Heart right ventricle (tissue), 16 donors: Measurements from ENCODE around the gene CCDC160. TPM values are rescaled to one million over a fixed set of nuclear protein-coding genes. Genes with fewer than 3 reads are reported as not detected.

Experiments used
- ATAC-seq, 8 donors: fragments of 200-7000 bp; cut with Tn5 transposase; one replicate each; pipeline ENCODE4 v1.9.1; 2020; ENCODE audit warnings: mild to moderate bottlenecking in 8 of 8, moderate library complexity in 8 of 8, moderate number of reproducible peaks in 1 of 8
- DNase-seq, 2 donors: peaks; one replicate each; pipeline ENCODE4 v3.0.0-alpha.2; 2020
- H3K27ac ChIP-seq, 10 donors: fragments of 200-600 bp; sonication (generic) in 2 of 10; one replicate each; pipeline versions ENCODE4 v1.5.0 to v1.8.0; 2020 to 2022; ENCODE audit warnings: mild to moderate bottlenecking in 3 of 10
- H3K27me3 ChIP-seq, 7 donors: fragments of 200-600 bp; one replicate each; pipeline ENCODE4 v1.8.0; 2021 to 2022; ENCODE audit warnings: mild to moderate bottlenecking in 2 of 7
- H3K36me3 ChIP-seq, 9 donors: fragments of 200-600 bp; sonication (generic) in 1 of 9; one replicate each; pipeline versions ENCODE4 v1.5.0 to v1.8.0; 2020 to 2022; ENCODE audit warnings: mild to moderate bottlenecking in 2 of 9
- H3K4me1 ChIP-seq, 9 donors: fragments of 200-600 bp; sonication (generic) in 1 of 9; one replicate each; pipeline versions ENCODE4 v1.5.0 to v1.8.0; 2020 to 2022; ENCODE audit warnings: mild to moderate bottlenecking in 4 of 9
- H3K4me3 ChIP-seq, 10 donors: fragments of 200-600 bp; sonication (generic) in 2 of 10; one replicate each; pipeline versions ENCODE4 v1.5.0 to v1.8.0; 2020 to 2022; ENCODE audit warnings: mild to moderate bottlenecking in 7 of 10, moderate library complexity in 2 of 10
- H3K9me3 ChIP-seq, 11 donors: fragments of 200-600 bp in 10 of 11; sonication (generic) in 2 of 11; one replicate each; pipeline versions ENCODE4 v1.5.0 to v1.8.0; 2013 to 2022; ENCODE audit warnings: mild to moderate bottlenecking in 2 of 11, control low read depth in 1 of 11, moderate library complexity in 1 of 11
- WGBS, 2 donors: extraction: QIAGEN DNeasy Blood & Tissue Kit; methylation state at CpG; one replicate each; pipeline ENCODE4 v1.1.7; 2013; ENCODE audit warnings: inconsistent platforms in 1 of 2; 5-methylcytosine and 5-hydroxymethylcytosine counted together
- intact Hi-C, 10 donors: fragments of 100-400 bp; cut with DNase I; formaldehyde crosslinking; loops; one replicate each; pipeline versions ENCODE4 v1.11.1 to v1.14.2; 2022
- long read RNA-seq, 3 donors: library from polyadenylated mRNA; unstranded; transcript quantifications; one replicate each; pipeline ENCODE4 v2.0.0, GENCODE V29; 2020 to 2021
- polyA plus RNA-seq, 2 donors: library from polyadenylated mRNA; stranded (reverse); fragments of 200-250 nt; gene quantifications; one replicate each; pipeline ENCODE4 v1.2.3, GENCODE V29; 2013
- total RNA-seq, 10 donors: library from RNA; stranded (reverse); fragmentation: NEBNext Ultra II Directional in 3 of 10; extraction: Animal tissue kit (Norgen Biotek cat#: 25700) in 3 of 10; gene quantifications; one replicate each; pipeline versions ENCODE4 v1.2.1 to v1.2.4, GENCODE V29; 2021 to 2023
- TF ChIP-seq, protein P1 (sequence below), 9 donors: fragments of 200-600 bp; sonication (generic) in 2 of 9; IDR thresholded peaks; one replicate each; pipeline versions ENCODE4 v1.5.0 to v1.8.0; 2021 to 2022; ENCODE audit warnings: antibody characterized with exemption in 9 of 9, mild to moderate bottlenecking in 5 of 9, moderate library complexity in 1 of 9
- donor health status: Arrhythmogenic right ventricular cardiomyopathy.
- donor health status: ischemic (EF 13 %, LVEDD 7.1; RV severe dilation, severe dysfunction).
- donor health status: healthy with polysubstance abuse.
- donor health status: DM: no; HTN: yes; CAD: no.
- donor health status: DM: no; HTN: no; CAD: no.
- donor health status: ischemic (EF 25% LVEDD 6.9; RV normal size, moderate dysfunction).
- donor health status: ischemic (EF 25% LVEDD 5.7; RV mildly dilated, moderate dysfunction).
- donor health status: healthy.
- donor health status: DM: yes; HTN: yes; CAD: no.
- donor health status: Ischemic cardiomyopathy.
- donor health status: ischemic (EF 35%, LVEDD 5.7; RV mildly dilated, moderate dysfunction).
- donor health status: nonischemic (EF 11% LVEDD 7.7; RV severe dilation, severe dysfunction).
- donor health status: DM: yes; HTN: yes; CAD: no.
- donor health status: PGD.
- donor health status: ischemic (EF 29% LVEDD 5.4; RV normal size, mild dysfunction).
- donor health status: nonischemic (EF 23%, LVEDD 6.1; RV moderate dilation, normal function).

CCDC160 gene
- not detected for total RNA-seq
- polyA plus RNA-seq = not detected
- long read RNA-seq, donor 1 = 0 reads
- long read RNA-seq, donor 2 = 0 reads
- long read RNA-seq, donor 3 = 0 reads

DNA sequence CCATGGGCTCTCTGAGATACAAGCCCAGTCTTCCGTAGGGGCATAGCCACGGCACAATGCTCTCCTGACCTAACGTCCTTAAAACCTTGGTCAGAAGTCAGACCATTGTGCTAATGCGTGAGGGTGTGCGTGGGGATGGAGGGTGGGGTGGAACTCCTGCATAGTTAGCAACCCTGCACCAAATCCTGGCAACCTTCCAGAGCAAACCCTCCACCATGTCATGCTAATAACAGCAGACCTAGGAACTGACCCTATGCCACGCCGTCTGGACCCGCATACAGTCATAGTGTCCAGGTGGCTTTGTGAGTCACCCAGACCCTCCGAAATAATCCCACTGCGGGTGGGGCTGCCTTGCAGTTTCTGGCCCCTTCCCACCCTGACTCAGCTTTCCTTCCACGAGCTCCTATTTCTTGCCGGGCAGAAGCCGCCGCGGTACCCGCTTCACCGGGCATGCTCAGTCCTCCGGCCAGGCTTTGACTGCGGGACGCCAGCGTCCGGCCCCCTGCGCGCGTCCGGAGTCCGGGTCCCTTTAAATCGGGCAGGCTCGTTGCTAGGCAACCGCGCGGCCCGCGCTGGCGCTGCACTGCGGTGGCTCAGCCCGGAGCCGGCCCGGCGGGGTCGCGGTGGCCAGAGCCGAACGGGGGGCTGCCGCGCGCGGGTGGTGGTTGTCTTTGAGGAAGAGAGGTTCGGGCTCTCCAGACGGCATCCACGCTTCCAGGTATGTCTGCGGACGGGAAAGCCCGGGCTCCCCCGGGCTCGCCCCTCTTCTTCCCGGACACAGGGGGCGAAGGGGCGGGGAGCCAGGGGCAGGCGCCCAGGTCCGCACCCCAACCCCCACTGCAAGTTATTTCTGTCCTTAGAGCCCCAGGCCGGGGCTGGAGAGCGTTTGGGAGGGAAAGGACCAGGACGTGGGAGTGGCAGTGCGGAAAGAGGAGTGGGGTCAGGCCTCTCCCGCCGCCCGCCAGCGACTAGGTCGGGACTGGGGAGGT is at the start of gene CCDC160:
TSS of gene CCDC160 (plus strand) at position 557 of the 989 bp plus-strand sequence. CDS start 7,619 bp downstream, outside the sequence.
- 5 to 7% methylated on average over 46 to 70 of the region's 70 CpGs for WGBS, 2 donors
- Histone ChIP-seq H3K27me3 (peaks cover 0 to 64% (median 0%) of the 10 kb centered on the region in 7 donors), H3K4me3 (peak within 1 kb of the TSS; percentile 14 to 57 (median 51)), H3K4me1 (no peaks in the 10 kb centered on the region), H3K36me3 (no peaks in the 10 kb centered on the region), H3K9me3 (no peaks in the 10 kb centered on the region), H3K27ac (no peak within 1 kb of the TSS)
- DNase-seq (peak; percentile 28 to 54), ATAC-seq (peak in 5 of 8 donors; percentile 20 to 67 (median 50))
- TF ChIP-seq, protein P1, sequence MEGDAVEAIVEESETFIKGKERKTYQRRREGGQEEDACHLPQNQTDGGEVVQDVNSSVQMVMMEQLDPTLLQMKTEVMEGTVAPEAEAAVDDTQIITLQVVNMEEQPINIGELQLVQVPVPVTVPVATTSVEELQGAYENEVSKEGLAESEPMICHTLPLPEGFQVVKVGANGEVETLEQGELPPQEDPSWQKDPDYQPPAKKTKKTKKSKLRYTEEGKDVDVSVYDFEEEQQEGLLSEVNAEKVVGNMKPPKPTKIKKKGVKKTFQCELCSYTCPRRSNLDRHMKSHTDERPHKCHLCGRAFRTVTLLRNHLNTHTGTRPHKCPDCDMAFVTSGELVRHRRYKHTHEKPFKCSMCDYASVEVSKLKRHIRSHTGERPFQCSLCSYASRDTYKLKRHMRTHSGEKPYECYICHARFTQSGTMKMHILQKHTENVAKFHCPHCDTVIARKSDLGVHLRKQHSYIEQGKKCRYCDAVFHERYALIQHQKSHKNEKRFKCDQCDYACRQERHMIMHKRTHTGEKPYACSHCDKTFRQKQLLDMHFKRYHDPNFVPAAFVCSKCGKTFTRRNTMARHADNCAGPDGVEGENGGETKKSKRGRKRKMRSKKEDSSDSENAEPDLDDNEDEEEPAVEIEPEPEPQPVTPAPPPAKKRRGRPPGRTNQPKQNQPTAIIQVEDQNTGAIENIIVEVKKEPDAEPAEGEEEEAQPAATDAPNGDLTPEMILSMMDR (IDR thresholded peaks at IDR 0.05) = no peak
- intact Hi-C loops = no loop called here

DNA sequence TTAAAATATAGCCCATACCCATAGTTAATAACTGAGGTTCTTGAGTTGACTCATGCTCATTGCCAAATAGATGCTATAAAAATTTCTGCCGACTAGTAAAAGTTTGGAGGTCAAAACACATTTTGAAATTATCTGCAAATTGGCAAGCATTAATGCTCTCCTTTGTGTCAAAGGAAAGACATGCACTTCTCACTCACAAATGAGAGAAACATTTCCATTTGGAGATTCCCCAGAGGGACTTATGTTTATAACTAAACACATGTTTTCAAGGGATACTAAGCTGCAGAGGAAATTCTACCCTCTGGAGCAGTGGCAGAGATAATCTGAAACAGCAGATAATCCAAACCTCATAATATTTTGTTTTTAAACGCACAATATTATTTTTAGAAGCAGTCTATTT is 45.7 kb upstream of the CCDC160 start:
- Histone ChIP-seq H3K4me1 (peaks cover 0 to 5% (median 0%) of the 10 kb centered on the region in 9 donors), H3K4me3 (no peak overlapping the region), H3K36me3 (no peaks in the 10 kb centered on the region), H3K9me3 (no peaks in the 10 kb centered on the region), H3K27ac (no peak overlapping the region), H3K27me3 (peaks cover 0 to 51% (median 0%) of the 10 kb centered on the region in 7 donors)
- DNase-seq (no peak), ATAC-seq (no peak)
- TF ChIP-seq, protein P1 (IDR thresholded peaks at IDR 0.05) = no peak
- WGBS, 2 donors = 29 to 35% methylated on average over 2 of the region's 2 CpGs
- intact Hi-C loops = no loop called here

DNA sequence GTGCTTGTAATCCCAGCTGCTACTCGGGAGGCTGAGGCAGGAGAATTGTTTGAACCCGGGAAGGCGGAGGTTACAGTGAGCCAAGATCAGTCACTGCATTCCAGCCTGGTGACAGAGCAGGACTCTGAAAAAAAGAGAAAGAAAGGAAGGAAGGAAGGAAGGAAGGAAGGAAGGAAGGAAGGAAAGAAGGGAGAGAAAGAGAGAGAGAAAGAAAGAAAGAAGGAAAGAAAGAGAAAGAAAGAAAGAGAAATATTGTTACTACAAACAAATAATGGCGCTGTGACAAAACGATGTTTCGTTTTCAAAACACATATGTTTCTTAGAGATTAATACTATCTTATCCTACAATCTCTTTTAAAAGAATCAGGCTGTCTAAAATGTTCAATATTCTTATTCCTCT is 42.1 kb upstream of the CCDC160 start:
- ATAC-seq (no peak), DNase-seq (no peak)
- TF ChIP-seq, protein P1 (IDR thresholded peaks at IDR 0.05) = no peak
- Histone ChIP-seq H3K4me3 (no peak overlapping the region), H3K27me3 (peaks cover 0 to 21% (median 0%) of the 10 kb centered on the region in 7 donors), H3K9me3 (no peaks in the 10 kb centered on the region), H3K36me3 (no peaks in the 10 kb centered on the region), H3K27ac (no peak overlapping the region), H3K4me1 (no peaks in the 10 kb centered on the region)
- intact Hi-C loops = no loop called here
- 77 to 88% methylated on average over 6 of the region's 6 CpGs for WGBS, 2 donors

DNA sequence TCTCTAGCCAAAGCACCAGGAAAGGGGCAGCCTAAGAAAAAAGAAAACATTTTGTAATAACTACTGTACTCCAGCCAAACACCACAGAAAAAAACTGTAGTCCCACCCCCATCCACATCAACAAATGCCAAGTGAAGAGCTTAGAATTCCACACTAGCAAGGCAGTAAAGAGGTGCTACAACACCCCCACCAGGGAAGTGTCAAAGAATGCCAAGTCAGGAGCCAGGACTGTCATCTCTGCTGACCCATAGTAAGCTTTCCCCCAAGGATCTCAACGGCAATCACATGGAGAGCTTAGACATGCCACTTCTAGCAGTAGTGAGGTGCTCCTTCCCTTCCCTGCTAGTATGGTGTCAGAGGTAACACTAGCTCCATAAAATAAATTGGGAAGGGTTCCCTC is 34.4 kb upstream of the CCDC160 start:
- H3K4me1 ChIP-seq = no peaks in the 10 kb centered on the region
- H3K27ac ChIP-seq = no peak overlapping the region
- peaks cover 0 to 3% (median 0%) of the 10 kb centered on the region in 11 donors for H3K9me3 ChIP-seq
- no peak for ATAC-seq
- 6 to 16% methylated on average over 1 of the region's 1 CpG for WGBS, 2 donors
- intact Hi-C loops = no loop called here
- DNase-seq = no peak
- TF ChIP-seq, protein P1 (IDR thresholded peaks at IDR 0.05) = no peak
- peaks cover 0 to 16% (median 0%) of the 10 kb centered on the region in 7 donors for H3K27me3 ChIP-seq
- no peaks in the 10 kb centered on the region for H3K36me3 ChIP-seq
- H3K4me3 ChIP-seq = no peak overlapping the region
